MCF 10A (cell line): ENCODE measurements around the gene IGDCC3. TPM values are rescaled to one million over a fixed set of nuclear protein-coding genes. Genes with fewer than 3 reads are reported as not detected.

Experiments used
- BruUV-seq: library from RNA; stranded (reverse); fragments of 400-500 nt; replicated peaks from 2 replicates; lab custom pipeline; 2021; lab: Mats Ljungman, UMichigan
- CTCF ChIA-PET: fragments of 300-600 bp; sonication (Branson Sonifier 250); formaldehyde crosslinking; extraction: SDS; loops from one replicate; lab custom pipeline; 2021; ENCODE audit warnings: antibody characterized with exemption, inconsistent platforms; lab: Yijun Ruan, JAX
- POLR2A ChIA-PET: fragments of 300-600, 350-650 bp; sonication (Branson Sonifier 250); formaldehyde crosslinking; extraction: SDS; loops from one replicate; lab custom pipeline; 2020; ENCODE audit warnings: antibody characterized with exemption, inconsistent platforms; lab: Yijun Ruan, JAX
- DNase-seq: peaks from one replicate; pipeline ENCODE4 v3.0.0-alpha.2; 2018; ENCODE audit not compliant: unreplicated experiment
- H3K27ac Mint-ChIP-seq: one replicate; pipeline ENCODE4 v1.8.0; 2022; ENCODE audit warnings: mild to moderate bottlenecking, low read depth, mixed read lengths; ENCODE audit not compliant: unreplicated experiment
- H3K27me3 Mint-ChIP-seq: one replicate; pipeline ENCODE4 v1.8.0; 2022; ENCODE audit warnings: mixed read lengths; ENCODE audit not compliant: insufficient read depth, unreplicated experiment
- H3K36me3 Mint-ChIP-seq: one replicate; pipeline ENCODE4 v1.8.0; 2022; ENCODE audit warnings: mild to moderate bottlenecking, moderate library complexity, mixed read lengths; ENCODE audit not compliant: insufficient read depth, unreplicated experiment
- H3K4me1 Mint-ChIP-seq: one replicate; pipeline ENCODE4 v1.8.0; 2022; ENCODE audit warnings: mixed read lengths; ENCODE audit not compliant: insufficient read depth, unreplicated experiment
- H3K4me3 Mint-ChIP-seq: one replicate; pipeline ENCODE4 v1.8.0; 2022; ENCODE audit warnings: mild to moderate bottlenecking, moderate library complexity, mixed read lengths; ENCODE audit not compliant: unreplicated experiment
- H3K9me3 Mint-ChIP-seq: one replicate; pipeline ENCODE4 v1.8.0; 2022; ENCODE audit warnings: mixed read lengths; ENCODE audit not compliant: unreplicated experiment
- intact Hi-C: fragments of 100-400 bp; cut with micrococcal nuclease; formaldehyde crosslinking; loops from 2 replicates; pipeline ENCODE4 v1.14.1; 2022
- total RNA-seq: library from RNA; stranded (reverse); gene quantifications from 2 replicates; pipeline ENCODE4 v1.2.3, GENCODE V29; 2022
- TF ChIP-seq, protein P1 (sequence below): fragments of 200-600 bp; IDR thresholded peaks from one replicate; pipeline ENCODE4 v1.8.0; 2022; ENCODE audit warnings: antibody characterized with exemption, mild to moderate bottlenecking; ENCODE audit not compliant: unreplicated experiment

The IGDCC3 gene
- total RNA-seq, 1 experiment from 2014 or later, result not detected

DNA sequence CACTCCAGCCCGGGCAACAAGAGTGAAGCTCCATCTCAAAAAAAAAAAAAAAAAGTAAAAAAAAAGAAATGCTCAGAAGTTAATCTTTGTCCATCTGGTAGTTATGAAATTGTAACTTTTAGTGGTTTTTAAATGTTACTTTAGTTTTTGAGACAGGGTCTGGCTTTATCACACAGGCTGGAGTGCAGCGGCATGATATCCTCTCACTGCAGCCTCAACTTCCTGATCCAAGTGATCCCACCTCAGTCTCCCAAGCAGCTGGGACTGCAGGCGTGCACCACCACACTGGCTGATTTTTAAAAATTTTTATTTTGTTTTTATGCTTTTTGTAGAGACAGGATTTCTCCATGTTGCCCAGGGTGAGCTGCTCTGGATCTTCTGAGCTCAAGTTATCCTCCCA, 72.0 kb downstream of the IGDCC3 start:
- TF ChIP-seq, protein P1, sequence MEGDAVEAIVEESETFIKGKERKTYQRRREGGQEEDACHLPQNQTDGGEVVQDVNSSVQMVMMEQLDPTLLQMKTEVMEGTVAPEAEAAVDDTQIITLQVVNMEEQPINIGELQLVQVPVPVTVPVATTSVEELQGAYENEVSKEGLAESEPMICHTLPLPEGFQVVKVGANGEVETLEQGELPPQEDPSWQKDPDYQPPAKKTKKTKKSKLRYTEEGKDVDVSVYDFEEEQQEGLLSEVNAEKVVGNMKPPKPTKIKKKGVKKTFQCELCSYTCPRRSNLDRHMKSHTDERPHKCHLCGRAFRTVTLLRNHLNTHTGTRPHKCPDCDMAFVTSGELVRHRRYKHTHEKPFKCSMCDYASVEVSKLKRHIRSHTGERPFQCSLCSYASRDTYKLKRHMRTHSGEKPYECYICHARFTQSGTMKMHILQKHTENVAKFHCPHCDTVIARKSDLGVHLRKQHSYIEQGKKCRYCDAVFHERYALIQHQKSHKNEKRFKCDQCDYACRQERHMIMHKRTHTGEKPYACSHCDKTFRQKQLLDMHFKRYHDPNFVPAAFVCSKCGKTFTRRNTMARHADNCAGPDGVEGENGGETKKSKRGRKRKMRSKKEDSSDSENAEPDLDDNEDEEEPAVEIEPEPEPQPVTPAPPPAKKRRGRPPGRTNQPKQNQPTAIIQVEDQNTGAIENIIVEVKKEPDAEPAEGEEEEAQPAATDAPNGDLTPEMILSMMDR, result no peak
- H3K36me3 Mint-ChIP-seq, result peaks cover 27% of the 10 kb centered on the region
- H3K4me3 Mint-ChIP-seq, result peak overlapping the region; percentile 33
- peak overlapping the region; percentile 46 for H3K27ac Mint-ChIP-seq
- H3K9me3 Mint-ChIP-seq, result no peaks in the 10 kb centered on the region
- BruUV-seq, result no TSS peak
- H3K27me3 Mint-ChIP-seq, result no peaks in the 10 kb centered on the region
- intact Hi-C loops, result loop anchor here (2.0 kb wide), 1 partner anchor 117 kb away; no protein-coding TSS in a partner anchor
- ChIA-PET CTCF (interaction anchor here (0.6 to 1.8 kb wide), 4 partner anchors 8 to 272 kb away, joined by 3 to 7 read pairs (median 4); no protein-coding TSS in a partner anchor), POLR2A (interaction anchor here (1.1 to 3.8 kb wide), 3 partner anchors 19 to 121 kb away, joined by 3 to 52 read pairs (median 8); partner anchors contain the start of genes CLPX and PARP16)
- DNase-seq, result no peak
- H3K4me1 Mint-ChIP-seq, result no peaks in the 10 kb centered on the region

DNA sequence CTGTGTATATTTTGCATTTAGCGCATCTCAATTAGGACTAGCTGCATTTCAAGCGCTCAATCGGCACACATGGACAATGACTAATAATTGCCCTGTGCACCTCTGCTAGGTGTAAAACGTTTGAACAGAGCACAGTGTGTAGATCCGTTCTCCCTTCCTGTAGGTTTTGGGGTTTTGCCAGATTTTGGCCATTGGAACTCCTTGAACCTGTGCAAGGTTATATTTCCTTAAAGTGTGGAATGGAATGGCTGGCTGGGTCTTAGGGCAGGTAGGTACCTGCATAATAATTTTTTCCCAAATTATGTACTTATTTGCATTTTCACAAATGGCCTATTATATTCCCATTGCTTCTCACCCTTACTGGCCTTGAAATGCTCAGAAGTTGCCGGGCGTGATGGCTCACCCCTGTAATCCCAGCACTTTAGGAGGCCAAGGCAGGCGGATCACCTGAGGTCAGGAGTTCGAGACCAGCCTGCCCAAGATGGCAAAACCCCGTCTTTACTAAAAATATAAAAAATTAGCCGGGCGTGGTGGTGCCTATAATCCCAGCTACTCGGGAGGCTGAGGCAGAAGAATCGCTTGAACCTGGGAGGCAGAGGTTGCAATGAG, 72.5 kb downstream of the IGDCC3 start:
- TF ChIP-seq, protein P1, result no peak
- no peak for DNase-seq
- H3K4me1 Mint-ChIP-seq, result no peaks in the 10 kb centered on the region
- H3K27me3 Mint-ChIP-seq, result no peaks in the 10 kb centered on the region
- H3K36me3 Mint-ChIP-seq, result peaks cover 27% of the 10 kb centered on the region
- peak overlapping the region; percentile 88 for H3K4me3 Mint-ChIP-seq
- intact Hi-C loops, result loop anchor here (2.0 kb wide), 1 partner anchor 116 kb away; no protein-coding TSS in a partner anchor
- BruUV-seq, result no TSS peak
- CTCF ChIA-PET, result interaction anchor here (0.9 to 1.8 kb wide), 4 partner anchors 8 to 271 kb away, joined by 3 to 7 read pairs (median 3); no protein-coding TSS in a partner anchor
- peak overlapping the region; percentile 100 for H3K27ac Mint-ChIP-seq
- POLR2A ChIA-PET, result interaction anchor here (0.7 to 3.8 kb wide), 18 partner anchors 8 to 1199 kb away, joined by 3 to 52 read pairs (median 4); partner anchors contain the start of genes CLPX, PARP16, RNU5A-1 and RPL4
- no peaks in the 10 kb centered on the region for H3K9me3 Mint-ChIP-seq

DNA sequence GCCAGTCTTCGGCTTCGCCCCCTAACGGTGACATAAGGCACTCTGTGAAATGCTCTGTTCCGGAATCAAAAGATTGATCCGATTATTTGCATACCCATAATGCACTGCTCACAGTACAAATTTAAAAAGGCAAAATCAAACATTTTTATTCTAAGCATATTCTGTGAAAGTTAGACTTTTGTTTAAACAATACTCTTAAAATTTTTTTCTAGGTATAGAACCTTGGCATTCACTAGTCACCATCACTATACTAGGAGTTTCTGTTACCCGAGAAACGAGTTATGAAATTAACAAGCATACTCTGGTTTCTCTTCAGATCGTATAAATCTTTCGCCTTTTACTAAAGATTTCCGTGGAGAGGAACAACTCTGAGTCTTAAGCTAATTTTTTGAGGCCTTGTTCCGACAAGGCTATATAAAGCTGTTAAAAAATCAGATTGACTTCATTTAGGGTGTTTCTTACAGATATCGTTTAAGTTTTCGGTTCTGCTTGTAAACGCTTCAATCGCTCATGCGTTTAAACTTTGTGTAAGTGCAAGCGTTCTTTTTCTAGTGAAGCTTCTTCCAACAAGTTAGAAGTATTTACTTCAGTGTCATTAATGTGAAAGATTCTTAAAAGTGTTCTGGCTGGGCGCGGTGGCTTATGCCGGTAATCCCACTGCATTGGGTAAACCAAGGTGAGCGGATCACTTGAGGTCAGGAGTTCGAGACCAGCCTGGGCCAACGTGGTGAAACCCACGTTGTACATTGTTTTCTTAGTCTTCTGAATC, 73.2 kb downstream of the IGDCC3 start, which contains the start of gene RNU5B-1:
Gene RNU5B-1, plus strand, starts transcription at position 297 of the 769 bp plus-strand sequence.
- peak within 1 kb of the TSS; percentile 100 for H3K27ac Mint-ChIP-seq

More for the DNA sequence above, 73.2 kb downstream of the IGDCC3 start, which contains the start of gene RNU5B-1:
- BruUV-seq, result TSS peak; percentile 98
- peak; percentile 91 for DNase-seq
- H3K4me3 Mint-ChIP-seq, result peak within 1 kb of the TSS; percentile 88
- H3K9me3 Mint-ChIP-seq, result no peaks in the 10 kb centered on the region
- no peaks in the 10 kb centered on the region for H3K27me3 Mint-ChIP-seq
- intact Hi-C loops, result loop anchor here (1.0 to 2.0 kb wide), 2 partner anchors 8 to 116 kb away; partner anchors contain the start of gene RNU5A-1
- CTCF ChIA-PET, result interaction anchor here (0.7 to 1.7 kb wide), 6 partner anchors 34 to 320 kb away, joined by 3 to 6 read pairs (median 4); partner anchors contain the start of gene CLPX
- H3K4me1 Mint-ChIP-seq, result no peaks in the 10 kb centered on the region
- TF ChIP-seq, protein P1, result peak; percentile 81
- POLR2A ChIA-PET, result interaction anchor here (0.7 to 3.8 kb wide), 20 partner anchors 8 to 1200 kb away, joined by 3 to 52 read pairs (median 4); partner anchors contain the start of genes CLPX, PARP16, RNU5A-1 and RPL4
- peaks cover 27% of the 10 kb centered on the region for H3K36me3 Mint-ChIP-seq
